Dedifferentiated amniotic fluid mesenchymal stem cell (primary cell): Measurements from ENCODE around the gene IARS1.
A peak's percentile ranks its signal among the peaks of the same experiment; 100 is the strongest.

Experiments
- DNase-seq: peaks from one replicate; pipeline ENCODE4 v3.0.0-alpha.2; 2016; ENCODE audit errors: extremely low spot score

The IARS1 gene

DNA sequence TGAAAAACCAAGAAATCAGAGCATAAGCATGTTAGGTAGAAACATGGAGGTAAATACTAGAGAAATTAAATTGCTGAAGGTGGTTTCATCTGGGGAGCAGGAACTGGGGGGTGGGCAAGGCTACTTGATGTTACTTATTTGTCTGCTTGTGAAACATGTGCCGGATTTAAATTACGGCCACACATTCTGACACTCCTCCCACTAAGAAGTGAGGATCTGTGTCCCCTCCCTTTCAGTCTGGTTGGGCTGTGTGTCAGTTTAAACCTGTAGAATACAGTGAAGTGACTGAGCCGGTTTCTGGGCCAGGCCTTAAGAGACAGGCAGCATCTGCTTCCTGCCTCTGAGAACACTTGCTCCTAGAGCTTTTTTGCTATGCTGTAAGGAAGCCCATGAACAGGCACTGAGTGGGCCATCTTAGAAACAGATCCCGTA is 2.3 kb upstream of the IARS1 start:
- no peak for DNase-seq

DNA sequence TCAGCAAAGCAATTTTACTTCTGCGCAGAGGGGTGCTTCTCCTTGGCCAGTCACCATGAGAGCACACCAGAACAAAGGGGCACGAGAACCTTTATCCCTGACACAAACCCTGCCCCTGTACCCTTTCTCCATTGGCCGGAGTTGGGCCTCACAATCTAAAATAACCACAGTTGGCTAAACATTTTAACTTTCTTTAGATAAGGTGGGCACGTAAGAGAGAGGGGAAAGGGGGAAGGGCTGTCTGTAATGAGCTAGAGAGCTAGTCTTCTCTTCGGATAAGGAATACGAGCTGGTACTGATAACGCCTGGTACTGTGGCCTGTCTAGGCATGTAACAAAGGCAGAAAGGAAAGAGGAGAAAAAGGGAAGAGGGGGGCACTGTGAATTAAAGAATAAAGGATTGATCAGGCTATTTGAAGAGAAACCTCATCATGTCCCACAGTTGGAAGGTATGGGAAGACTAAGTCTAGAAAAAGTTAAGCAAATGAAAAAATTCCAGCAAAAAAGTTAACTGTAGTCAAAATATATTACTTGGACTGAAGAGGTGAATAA is 1.8 kb upstream of the IARS1 start:
- no peak for DNase-seq

DNA sequence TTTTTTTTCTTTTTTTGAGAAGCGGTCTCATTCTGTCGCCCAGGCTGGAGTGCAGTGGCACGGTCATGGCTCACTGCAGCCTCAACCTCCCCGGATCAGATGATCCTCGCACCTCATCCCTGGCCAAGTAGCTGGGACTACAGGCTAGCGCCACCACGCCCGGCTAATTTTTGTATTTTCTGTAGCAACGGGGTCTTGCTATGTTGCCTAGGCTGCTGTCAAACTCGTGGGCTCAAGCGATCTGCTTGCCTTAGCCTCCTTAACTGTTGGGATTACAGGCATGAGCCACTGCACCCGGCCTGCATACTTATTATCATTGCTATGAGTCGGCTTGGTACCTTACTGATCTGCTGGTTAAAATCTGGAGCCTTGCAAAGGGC is 790 bp upstream of the IARS1 start:
- no peak for DNase-seq

DNA sequence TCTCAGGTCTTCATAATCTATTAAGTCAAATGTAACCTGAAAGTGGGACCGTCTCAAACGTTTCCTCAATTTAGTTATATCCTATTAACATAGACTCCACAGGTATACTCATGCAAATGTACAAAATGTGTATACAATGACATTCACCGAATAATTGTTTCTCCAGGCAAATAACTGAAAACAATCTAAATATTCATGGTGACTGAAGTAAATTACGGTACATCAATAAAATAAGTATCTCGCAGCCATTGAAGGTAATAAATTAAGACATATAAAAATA is 482 bp downstream of the IARS1 start:
- no peak for DNase-seq

DNA sequence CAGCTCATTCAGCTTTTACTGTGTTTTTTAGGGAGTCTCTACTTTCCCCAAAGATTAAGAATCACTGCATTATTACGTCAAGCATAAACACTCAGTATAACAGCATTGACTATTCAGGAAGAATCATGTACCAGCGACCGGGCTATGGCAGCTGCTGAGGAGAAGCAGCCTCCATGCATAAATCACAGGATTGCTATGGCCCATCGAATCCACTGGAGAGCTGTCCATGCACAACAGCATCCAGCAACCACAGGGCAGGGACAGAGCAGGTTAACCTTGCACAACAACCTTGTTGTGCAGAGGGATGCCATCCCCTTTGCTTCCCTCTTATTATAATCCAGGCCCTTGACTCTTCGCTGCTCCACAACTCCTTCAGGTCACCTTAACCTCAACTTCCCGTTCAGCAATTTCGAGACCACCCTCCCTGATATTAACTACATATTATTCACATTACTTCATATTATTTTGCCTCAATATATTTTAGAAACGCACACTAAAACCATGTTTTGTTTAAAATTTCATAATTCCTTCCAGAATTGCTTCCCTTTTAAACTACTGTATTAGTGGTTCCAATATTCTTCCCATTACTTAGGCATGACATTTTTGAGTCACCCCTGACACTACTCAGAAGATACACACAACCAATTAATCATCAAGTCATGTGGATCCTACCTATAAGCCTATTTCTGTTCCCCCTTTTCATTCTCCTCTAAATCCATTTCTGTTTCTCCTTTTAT is 991 bp downstream of the IARS1 start:
- no peak for DNase-seq

DNA sequence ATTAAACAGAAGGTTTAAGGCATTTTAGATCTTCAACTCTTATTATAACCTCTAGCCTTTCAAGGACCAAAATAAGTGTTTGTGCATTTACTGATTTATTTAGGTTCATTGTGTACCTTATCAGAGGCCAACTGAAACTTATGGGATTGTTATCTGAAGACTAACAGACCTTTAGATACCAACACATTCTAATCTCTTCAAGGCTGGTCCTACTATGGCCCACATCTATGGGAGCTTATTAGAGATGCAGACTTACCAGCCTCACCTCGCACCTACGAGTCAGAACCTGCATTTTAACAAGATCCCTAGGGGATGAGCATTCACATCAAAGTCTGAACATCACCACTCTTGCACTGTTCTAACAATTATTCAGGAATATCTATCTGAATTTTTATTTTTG is 1.9 kb downstream of the IARS1 start:
- no peak for DNase-seq

DNA sequence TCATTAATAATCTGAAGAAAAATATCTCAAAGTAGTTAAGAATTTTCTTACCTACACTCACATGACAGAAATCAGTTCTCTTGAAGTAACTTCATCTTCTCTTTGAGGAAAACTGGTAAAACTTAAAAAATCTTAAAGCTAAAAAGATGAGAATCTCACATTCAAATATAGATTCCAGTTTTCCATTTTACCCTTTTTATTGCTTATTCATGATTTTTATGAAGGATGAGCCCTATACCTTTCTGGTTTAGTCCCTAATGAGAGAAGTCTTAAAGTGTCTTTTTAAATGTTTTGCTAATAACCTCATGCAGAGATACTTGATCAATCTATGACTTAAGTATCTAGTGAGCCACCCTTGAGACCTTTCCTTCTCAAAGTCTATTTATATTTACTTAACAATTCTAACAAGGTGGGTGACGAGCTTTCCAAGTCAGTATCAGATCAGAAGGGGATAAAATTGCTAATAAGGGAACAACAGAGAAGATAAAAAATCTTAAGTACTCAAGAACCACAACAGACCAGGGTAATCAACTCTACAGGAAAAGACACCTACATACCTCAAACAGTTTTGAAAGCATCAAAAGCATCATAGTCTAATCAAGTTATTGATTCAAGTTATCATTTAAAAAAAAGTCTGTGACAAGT is 2.6 kb downstream of the IARS1 start:
- DNase-seq: no peak

DNA sequence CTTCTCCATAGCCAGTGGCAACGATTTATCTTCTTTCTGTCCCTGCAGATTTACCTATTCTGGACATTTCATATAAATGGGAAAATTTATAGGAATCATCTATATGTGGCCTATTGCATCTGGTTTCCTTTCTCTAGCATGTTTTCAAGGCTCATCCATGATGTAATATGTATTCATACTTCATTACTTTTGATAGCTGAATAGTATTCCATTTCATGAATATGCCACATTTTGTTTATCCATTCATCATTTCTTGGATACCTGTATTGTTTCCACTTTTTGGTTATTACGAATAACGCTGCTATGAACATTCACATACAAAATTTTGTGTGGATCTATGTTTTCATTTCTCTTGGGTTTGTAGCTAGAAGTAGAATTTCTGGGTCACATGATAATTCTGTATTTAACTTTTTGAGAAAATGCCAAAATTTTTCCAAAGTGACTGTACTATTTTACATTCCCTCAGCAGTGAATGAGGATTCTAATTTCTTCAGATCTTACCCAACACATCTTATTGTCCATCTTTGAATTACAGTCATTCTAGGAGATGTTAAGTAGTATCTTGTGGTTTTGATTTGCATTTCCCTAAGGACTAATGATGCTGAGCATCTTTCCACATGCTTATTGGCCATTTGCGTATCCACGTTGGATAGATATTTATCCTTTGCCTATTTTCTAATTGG is 3.6 kb downstream of the IARS1 start:
- peak; percentile 52 for DNase-seq

DNA sequence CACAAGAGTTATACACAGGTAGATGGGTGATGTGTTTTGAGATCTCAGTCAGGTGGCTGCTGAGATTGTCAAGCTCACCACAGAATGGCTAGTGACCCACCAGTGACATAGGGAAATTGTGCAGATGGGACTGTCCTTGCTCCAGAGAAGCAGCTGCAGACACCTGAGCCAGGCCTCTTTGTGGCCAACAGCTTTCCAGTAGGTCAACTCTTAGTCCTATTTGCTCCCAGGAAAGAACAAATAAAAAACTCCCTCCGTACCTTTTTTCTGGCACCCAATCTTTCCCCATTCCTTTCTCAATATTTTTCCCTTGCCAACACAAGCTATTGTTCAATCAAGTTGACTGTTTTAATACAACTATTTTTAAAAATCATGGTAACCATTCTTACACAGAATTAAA is 14.2 kb downstream of the IARS1 start:
- DNase-seq: no peak

DNA sequence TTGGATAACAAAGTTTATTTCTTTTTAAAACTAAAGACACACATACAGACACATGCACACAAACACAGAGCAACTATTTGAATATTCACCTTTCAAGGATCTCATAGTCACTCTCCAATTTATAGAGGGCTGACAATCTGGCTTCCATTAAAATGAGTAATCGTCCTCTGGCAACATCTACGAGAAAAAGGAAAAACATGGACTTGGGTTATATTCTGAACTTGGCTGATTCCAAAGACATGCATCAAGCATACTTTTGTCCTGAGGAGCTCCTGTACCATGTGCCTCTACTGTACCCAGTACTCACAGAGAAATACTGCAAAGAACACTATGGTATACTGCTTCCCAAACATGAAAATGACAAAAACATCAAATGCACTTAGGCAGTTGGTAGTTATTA is 15.4 kb downstream of the IARS1 start:
- DNase-seq: peak; percentile 52

DNA sequence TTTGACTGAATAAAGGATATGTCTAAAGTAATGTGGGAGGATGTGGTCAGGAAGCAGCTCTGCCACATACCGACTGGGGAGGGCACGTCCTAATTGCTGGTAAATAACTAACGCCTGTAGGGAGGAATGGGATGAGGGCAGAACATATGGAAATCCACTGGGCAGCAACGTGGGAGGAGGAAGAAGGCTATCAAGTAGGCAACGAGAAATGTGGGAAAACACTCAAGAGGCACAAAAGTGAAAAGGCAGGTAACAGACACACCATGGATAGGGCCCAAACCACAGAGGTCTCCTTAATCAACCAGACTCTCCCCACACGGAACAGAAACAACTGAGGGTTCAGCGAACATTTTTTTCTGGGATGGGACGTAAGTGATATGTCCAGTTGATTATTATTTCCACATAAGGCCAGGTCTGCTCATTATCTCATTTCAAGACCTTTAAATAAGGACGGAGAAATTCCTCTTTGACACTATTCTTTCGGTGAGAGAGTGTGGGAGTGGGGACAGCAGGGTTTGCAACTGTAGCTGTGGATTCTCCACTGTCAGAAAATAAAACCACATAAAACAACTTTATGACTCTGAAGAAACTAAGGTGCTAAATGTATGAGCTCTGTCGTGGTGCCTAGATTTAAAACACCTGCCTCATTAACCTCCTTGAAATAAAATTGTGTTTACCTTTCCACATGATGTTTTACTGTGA is 17.0 kb downstream of the IARS1 start:
- DNase-seq: no peak

DNA sequence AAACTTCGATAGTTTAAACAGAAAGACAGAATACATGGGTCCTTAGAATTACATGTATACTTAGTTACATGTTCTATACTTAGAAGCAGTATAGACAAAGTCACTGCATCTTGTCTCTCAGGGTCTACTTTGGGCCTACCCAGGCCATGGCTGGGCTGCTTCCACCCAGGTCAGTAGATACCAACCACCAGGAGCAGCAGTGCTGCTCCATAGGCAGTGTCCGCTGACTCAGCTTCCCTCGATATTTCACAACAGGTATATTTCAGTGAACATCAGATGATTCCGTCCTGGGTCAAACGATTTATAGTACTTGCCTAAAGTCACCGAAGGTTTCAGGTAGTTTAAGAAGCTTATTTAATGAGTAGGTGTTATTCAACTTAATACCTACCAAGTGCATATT is 18.0 kb downstream of the IARS1 start:
- no peak for DNase-seq

DNA sequence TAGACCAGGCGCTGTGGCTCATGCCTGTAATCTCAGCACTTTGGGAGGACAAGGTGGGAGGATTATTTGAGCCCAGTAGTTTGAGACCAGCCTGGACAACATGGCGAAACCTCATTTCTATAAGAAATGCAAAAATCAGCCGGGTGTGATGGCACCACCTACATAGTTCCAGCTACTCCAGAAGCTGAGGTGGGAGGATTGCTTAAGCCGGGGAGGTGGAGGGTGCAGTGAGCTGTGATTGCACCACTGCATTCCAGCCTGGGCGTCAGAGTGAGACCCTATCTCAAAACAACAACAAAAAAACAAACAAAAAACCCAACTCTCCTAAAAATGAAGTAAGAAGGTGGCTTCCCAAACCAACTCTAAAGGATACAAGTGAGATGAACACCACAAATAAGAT is 23.0 kb downstream of the IARS1 start:
- no peak for DNase-seq

DNA sequence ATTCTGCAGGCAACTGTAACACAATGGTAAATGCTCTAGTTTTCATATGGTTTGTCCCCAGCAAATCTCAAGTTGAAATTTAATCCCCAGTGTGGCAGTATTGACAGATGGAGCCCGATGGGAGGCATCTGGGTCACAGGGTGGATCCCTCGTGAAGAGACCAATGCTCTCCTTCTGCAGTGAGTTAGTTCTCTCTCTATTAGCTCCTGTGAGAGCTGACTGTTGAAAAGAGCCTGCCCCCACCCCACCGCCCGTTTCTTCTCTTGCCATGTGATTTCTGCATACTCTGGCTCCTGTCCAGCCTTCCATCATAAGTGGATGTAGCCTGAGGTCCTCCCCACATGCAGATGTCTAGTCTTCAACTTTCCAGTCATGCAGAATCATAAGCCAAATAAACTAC is 27.0 kb downstream of the IARS1 start:
- no peak for DNase-seq

DNA sequence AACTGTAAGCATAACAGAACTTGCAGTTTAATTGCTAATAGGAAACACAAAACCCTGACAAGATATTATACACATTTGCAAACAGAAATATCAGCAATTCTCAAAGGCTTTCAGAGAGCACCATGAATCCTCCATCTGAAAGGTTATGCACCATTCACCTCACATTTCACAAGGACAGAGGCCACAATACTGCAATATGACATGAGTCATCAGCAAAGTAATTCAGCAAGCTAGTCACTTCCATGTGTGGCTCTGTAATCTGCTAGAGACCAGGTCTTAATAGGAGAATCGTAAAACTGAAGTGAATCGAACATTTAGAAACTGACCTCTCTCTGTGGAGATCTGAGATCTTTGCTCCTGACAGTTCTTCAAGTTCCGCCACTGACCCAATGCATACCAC is 28.3 kb downstream of the IARS1 start:
- DNase-seq: no peak

DNA sequence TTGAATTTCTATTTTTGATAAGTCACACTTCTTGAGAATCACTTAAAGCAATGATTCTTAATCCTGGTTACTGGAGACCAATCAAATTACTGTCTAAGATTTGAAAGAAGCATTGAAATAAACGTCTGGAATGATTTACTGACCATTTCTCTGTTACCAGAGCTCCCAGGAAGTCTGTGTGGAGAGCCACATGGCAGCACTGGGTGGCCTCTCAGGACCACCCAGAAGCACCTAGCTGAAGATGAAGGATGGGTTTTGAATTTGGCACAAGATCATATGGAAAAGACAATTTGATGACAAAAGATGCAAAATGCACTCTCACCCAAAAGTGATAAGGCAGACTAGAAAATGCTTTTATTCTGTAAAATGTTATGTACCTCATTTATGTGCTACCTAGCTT is 30.4 kb downstream of the IARS1 start:
- no peak for DNase-seq

DNA sequence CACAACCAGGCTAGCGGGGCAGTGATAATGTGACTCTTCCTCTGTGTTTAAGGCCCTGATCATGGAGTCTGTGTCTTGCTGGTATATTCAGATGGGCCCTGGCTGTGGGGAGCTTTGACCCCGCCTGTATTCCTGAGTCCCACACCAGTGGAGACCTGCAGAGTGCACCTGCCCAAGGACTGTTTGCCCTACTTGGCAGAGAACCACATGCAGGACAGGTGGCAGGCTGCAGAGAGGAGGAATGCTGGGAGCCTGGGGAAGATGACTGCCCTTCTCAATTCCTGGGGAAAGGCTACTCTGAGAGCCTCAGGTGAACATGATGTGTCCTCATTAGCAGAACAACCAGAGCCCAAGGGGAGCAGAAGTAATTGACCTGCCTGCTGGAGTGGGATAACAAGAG is 36.2 kb downstream of the IARS1 start:
- DNase-seq: no peak

DNA sequence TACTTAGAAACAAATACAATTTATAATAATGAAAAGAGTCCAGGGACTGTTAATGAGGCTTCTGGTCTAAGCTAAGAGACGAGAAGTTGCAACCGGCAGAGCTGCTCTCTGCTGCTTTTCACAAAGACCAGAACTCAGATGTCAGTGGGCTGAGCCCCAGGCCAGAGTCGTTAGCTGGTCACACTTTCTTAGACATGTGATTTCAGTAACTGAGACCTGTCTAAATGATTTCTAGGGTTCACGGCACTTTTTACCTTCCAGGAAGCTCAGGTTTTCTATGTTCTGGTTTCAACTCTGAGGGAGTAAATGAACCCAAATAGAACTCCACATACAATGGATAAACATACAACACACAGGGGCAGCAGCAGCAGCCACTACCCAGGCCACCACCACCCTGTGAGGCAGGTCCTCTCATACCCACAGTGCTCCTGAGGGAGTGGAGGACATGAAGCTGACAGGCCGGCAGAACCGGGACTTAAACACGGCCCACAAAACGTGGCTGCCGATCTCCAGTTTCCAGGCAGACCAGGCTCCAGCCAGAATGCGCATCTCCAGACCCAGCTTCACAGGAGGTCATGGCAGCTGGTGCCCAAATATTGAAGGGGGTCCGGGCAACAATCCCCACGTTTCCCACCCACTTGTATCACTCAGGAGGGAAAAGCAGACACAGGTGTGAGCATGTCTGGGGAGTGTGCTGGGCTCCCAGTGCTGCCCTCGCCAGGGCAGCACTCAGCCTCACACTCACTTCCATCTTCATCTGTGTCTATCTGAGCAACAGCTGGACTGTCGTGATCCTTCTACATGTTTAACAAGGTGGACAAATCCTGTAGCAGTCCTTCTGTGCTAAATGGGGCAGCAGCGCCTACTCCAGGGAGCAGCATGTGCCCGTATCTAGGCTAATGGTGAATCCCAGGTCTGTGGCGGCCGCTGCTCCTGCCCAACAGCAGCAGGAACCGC is 38.8 kb downstream of the IARS1 start:
- DNase-seq: no peak

DNA sequence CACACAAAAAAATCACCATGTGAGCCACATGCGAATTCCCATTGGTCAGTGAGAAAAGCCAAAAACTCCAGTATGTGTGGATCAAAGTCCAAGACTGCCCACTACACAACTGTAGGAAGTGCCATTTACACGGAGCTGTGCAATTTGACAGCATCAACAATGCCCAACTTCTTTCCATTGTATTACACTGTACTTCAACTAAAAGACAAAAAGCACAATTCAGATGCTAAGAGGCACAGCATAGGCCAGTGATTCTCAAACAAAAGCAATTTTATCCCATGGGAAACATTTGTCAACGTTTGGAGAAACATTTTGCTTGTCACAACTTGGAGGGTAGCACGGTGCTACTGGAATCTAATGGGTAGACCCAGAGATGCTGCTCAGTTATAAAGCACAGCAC is 39.8 kb downstream of the IARS1 start:
- no peak for DNase-seq

DNA sequence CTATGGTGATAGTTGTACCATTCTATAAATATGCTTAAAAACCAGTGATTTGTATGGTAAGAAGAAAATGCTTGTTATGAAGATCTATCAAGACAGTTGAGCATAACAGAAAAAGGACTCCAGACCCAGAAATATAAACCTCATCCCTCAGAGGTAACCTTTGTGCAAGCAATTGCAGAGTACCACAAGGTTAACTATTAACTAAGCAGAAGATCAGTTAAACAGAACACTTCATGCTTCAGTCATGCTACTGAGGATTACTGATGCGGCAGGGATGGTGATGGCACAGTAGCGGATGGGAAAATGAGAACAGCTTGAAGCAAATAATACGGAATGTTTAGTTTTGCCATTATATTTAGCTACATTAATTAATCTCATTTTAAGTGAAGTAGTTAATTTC is 45.5 kb downstream of the IARS1 start:
- no peak for DNase-seq

DNA sequence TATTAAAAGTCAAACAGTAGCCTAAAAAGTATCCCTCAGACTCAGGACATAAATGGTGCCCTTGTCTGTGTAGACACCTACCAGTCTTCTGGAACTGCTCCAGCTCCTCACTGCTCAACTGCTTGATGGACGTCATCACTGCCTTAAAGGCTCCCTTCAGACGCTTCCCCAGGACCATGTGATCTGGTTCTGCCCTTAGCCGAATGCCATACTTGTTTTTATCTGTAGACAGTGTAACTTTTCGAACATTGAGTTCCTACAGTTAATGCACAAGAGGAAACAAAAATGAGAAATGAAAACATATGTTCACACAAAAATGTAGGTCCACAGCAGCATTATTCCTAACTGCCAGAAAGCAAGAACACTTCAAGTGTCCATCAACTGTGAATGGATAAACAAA is 46.2 kb downstream of the IARS1 start:
- DNase-seq: no peak
